NCI-H446 (cell line): ENCODE measurements around the gene SCUBE1.

Experiments used
- DNase-seq, 2 experiments: peaks; one replicate each; lab custom pipeline; 2025; lab: John Stamatoyannopoulos, UW

The SCUBE1 gene

DNA sequence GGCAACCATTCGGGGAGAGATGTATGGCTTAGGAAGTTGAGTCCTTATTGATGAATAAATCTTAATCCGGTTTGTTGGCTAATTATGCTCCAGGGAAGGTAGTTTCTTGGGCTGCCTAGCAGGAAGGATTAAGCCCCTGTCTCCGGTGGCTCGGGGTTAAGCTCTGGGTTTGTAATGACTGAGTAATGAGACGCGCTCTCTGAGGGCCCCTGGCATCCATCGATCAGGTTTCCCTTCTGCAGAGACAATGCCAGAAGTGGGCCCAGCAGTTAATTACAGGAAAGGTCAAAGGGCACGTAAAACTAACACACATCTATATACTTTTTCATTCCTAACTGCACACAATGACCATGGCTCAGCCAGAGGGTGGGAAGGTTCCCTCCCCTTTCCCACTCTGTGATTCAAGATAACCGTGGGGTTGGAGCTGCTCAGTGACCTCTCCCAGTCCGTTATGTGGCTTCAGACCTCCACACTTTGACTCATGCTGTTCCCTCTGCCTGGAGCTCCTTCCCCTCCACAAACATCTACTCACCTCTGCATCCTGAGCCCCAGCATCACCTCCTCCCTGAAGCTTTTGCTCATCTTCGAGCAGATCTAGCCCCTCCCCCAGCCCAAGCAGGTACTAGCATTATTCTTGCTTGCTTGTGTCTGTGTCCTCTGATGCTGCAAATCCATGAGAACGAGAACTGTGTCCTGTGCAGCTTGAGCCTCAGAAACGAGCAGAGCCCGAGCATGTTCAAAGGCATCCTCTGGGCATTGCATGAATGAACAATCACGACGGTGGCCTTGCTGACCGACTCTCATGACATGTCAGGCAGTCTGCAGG lies 16.6 kb downstream of the SCUBE1 start:
- DNase-seq = no peak

DNA sequence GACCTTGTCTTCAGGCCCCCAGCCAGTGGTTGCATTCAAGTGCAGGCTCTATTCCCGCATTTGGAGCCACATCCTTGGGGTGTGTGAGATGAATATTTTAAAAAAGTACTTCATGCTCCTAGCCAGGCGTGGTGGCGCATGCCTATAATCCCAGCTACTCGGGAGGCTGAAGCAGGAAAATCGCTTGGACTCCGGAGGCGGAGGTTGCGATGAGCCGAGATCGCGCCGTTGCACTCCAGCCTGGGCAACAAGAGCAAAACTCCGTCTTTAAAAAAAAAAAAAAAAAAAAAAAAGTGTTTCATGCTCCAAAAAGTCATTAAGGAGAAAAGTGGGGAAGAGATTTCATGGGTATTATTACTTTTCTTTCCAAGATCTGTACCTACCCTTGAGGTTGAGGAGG lies 18.0 kb downstream of the SCUBE1 start:
- DNase-seq = no peak

DNA sequence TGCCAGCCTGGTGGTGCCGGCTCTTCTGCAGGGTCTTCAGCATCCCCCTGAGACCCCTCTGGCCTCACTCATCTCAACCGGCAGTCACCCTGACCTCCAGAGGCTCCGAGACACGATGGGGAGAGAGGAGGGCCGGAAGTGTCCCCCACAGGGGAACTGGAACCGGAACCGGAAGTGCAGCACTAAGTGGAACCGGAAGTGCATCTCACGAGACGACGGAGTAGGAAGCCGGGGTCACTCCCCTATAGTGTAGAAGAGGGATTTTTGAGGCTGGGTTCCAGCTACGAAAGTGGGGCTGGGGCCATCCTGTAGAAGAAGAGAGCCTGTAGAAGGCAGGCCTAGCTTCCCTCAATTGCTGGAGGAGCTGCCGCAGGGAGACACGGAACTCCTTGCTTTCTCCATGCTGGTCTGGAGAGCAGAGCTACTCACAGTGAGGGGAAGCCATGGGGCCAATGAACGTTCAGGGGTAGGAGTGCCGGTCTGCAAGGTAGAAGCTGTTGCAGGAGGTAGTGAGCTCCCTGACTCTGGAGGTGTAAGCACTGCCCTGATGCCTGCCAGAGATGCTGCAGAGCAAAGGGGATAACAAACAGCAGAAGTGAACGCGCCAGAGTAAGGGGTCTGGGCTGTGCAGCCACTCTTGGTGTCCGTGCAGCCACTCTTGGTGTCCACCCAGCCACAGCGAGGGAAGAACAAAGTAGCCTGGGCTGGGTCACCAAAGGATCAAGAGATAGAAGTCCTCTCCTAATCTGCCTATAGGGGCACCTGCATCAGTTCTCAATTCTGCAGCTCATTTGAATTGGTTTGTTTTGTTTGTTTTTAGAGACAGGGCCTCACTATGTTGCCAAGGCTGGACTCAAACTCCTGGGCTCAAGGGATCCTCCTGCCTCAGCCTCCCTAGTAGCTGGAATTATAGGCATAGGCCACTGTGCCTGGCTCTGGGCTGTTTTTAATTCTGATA lies 21.9 kb downstream of the SCUBE1 start:
- DNase-seq = no peak

DNA sequence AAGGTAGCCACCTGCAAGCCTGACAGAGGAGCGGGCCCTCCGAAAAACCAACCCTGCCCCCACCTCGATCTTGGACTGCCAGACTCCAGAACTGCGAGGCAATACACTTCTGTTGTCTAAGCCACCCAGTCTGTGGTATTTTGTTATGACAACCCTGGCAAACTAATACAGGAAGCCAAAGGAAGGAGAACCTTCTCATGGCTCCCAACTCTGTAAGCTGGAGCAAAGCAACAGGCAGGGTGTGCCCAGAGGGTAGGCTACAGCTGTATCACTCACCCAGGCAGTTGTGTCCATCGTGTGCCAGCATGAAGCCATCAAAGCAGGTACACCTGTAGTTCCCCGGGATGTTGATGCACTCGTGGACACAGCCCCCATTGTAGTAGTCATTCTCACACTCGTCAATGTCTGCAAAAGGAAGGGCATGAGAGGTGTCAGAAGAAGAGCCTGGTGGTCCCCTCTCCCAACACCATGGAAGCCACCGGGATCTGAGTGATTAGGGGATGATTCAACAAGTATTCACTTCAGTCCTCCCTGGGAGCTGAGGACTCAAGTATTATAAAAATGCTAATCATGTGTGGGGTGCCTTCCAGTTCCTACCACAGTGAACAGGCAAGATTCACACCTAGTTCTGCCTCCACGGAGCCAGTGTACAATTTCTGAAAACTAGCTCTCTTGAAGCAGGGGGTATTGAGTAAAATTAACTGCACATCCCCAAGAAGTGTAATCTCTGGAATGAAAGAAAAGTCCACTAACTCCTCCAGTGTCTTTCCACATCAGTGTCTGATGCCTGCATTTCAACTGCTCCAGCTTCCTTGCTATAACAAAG lies 23.3 kb downstream of the SCUBE1 start:
- DNase-seq = no peak

DNA sequence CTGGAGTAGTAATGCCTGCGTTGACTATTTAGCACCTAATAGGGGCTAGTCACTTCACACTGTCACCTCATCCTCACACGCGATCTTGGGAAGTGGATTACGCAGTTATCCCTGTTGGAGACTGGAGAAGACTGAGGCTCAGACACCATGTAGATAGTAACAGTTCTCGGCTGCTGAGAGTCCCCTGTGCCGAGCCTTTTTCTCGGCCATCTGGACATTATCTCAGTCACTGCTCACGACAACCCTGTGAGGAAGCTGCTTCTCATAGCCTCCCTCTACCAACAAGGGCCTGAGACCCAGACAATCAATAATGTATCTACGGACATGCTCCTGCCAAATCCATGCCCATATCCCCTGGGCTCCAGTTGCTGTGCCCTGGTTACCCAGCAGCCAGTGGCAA lies 25.9 kb downstream of the SCUBE1 start:
- DNase-seq = no peak

DNA sequence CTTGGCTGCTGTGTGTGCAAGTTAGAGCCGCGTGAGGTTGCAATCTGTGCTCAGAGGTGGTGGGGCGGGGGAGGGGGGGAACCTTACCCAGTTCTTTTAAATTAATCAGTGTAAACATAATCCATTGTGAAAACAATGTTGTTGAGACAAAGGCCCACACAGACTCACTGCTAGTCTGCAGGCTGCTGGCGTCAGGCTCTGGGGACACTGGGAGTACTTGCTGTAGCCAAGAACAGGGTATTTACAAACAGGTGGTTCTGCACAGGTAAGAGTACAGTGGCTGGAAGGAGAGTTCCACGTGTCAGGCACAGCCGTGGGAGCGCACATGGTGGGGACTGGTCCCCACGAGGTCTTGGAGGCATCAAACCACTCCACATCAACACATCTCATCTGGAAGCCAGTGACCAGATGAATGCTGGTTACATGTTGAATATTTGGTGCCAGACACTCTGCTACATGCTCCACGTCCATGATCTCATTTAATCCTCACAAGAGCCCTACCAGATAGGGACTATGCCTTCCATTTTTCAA lies 27.4 kb downstream of the SCUBE1 start:
- DNase-seq = no peak

DNA sequence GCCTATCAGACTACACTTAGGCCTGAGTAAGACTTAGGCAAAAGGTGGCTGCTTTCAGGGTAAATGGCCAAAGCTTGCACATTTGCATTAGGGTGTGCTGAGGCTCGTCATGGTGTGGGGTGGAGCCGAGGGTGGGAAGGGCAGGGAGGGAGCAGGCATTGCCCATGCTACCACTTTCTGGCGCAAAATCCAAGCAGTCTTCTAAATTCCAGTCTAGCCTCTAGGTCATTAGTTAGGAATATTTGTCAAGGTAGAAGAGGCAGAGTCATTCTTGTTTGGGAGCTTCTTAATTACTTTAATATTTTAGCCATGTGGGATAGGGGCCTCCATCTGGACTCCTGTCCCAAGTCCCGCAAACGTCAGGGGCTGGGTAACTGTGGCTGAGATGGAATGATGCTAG lies 28.6 kb downstream of the SCUBE1 start:
- DNase-seq = no peak

DNA sequence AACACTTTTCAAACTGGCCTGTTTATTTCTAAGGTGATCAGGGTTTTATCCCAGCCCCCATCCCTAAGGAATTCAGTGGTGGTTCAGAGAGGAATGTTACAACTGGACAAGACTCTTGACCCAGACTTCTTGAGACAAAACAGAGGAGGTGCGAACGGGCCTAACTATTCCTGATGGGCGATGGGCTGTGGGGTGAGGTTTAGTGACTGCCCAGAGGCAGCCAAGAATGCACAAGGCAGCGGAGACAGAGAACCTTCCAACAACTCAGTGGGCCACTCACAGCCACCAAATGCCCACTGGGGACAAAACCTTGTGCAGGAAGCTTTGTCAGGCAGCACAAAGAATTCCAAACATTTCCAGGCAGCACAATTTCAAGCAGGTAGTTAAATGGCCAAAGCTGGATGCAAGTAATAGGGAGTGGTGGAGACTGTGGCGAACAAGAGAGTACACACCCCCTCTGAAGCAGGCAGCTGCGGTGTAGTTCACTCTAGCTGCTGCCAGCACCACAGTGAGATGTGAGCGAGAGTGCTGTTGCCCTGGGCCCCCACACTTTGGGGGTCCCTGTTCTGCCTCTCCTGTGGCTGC lies 29.2 kb downstream of the SCUBE1 start:
- DNase-seq = no peak

DNA sequence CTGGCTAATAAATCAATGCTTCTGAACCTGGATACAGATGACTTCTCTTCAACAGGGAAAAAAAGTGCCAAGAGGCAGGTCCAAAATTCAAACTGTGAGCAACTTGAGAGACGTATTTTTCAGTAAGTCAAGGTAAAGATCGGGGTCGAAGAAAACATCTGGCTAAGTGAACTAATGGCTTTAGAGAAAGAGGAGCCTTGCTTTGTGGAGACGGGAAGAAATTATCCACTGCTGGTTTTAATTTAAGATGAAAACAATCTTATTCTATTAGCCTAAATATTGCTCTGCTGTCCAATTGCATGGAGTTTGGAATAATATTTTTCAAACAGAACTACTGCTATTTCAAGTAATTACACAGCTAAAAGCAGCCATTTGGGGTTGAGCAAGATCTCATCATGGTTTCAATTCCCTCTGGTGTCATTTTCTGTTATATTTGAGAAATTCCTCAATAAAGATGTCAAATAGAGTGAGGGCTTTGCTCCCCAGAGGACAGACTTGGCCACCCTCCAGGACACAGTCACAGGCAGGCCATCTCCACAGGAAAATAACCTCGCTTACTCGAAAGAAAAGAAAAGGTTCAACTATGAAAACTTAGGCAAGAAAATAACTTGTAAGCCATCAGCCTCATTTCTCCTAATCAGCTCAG lies 29.8 kb downstream of the SCUBE1 start:
- DNase-seq = peak in 1 of 2 experiments; percentile 31

DNA sequence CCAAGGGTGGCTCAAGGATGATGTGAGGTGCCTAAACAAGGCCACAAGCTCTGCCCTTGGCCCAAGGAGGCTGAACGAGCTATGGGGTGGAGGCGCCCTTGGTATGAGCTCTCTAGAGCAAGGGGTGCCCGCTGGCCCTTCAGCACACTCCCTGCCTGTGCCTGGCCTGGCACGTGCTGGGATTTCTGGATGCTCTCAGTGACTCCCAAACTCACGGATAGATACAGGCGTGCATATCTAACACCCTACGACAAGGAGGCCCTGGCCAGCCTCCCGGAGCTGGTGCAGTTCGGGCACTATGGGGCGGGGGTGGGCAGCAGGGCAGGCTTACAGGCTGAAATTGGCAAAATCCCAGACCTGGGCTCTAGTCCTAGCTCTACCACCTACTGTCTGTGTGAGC lies 30.6 kb downstream of the SCUBE1 start:
- no peak for DNase-seq

DNA sequence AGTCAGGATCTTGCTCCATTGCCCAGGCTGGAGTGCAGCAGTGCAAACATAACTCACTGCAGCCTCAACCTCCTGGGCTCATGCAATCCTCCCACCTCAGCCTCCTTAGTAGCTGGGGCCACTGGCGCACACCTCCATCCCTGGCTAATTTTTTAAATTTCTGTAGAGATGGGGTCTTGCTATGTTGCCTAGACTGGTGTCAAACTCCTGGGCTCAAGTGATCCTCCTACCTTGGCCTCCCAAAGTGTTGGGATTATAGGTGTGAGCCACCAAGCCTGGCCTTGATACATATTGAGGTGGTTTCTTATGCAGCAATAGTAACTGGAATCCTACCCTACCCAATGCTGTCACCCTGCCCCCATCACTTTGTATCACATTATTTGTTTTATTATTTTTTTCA lies 32.4 kb downstream of the SCUBE1 start:
- DNase-seq = no peak

DNA sequence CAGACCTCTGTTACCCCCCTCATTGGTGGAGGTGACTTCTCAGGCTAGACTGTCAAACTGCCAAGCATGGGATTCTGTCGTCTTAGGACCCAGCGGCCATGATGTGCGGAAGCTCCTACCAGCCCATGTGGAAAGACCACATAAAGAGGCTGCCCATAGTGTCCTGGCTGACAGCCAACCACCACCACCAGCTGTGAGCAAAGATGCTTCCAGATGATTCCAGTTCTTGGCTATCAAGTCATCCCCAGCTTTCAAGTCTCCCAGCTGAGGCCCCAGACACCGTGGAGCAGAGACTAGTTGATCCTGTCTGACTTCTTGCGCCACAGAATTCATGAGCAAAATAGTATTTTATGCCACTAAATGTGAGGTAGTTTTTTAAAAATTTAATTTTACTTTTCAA lies 32.9 kb downstream of the SCUBE1 start:
- DNase-seq = peak; percentile 14 to 75

DNA sequence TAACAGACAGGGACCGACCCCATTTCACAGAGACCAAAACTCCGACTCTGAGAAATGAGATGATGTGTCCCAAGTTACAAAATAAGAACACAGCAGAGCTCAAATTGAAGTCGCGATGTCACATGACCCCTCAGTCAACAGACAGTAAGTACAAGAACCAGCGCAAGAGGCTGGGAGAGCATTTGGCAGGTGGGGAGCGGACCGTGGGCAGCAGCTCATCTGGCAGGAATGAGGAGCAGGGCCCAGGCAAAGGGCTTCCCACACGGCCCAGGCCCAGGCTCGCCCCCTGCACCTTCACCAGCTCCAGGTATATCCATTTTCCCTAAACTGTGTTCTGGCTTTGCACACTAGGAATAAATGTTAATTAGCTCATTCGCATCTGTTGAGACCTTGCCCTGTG lies 34.3 kb downstream of the SCUBE1 start:
- DNase-seq = no peak

DNA sequence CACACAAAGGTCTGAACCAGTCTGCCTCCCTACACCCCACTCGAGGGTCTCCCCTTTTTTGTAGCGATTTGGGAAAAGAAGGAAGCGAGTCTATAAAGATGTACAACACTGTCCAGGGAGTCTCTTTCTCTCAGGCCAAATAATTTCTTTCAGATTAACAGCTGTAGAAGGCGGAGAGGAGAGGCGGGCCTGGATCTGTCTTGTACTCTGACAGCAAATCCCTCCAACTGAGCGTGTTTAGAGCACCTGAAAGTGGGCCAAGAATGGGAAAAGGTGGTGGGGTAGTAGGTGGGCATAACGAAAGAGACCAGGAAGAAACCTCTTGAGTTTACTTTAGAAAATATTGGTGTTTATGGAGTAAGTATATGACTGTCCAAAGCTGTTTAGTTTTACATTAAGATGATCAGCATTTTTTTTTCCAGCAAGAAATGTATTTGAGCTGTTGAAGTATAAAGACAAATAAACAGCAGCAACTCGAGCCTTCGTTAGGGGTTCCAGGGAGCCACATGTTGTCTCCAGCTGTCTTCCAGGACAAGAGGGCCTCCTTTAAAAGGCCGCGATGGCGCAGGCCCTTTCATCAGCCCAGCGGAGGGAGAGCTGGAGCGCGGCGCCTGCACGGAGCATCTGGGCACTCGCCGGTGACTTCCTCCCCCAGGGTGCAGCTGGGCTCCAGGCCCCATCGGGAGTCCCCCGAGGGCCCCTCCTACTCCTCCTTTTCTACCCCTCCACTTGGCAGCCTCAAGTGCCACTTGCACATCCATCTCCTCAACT lies 34.9 kb downstream of the SCUBE1 start:
- DNase-seq = peak in 1 of 2 experiments; percentile 55

DNA sequence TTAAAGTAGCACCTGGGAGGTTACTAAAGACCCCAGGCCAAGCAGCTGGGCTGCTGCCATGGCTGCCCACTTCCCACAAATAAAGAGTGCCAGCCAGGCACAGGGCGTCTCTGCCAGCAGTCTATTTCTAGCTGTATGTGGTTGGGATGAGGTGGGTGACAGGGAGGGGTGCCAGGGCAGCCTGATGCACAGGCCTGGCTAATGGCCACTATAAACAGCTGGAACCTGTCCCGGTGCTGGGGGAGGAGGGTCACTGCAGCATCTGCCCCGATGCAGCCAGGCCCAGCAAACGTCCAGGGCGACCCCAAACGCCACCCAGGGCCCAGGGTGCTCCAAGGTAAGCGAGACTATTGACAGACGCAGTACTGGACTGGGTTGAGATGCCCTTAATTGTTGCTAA lies 37.4 kb downstream of the SCUBE1 start:
- peak; percentile 21 to 75 for DNase-seq

DNA sequence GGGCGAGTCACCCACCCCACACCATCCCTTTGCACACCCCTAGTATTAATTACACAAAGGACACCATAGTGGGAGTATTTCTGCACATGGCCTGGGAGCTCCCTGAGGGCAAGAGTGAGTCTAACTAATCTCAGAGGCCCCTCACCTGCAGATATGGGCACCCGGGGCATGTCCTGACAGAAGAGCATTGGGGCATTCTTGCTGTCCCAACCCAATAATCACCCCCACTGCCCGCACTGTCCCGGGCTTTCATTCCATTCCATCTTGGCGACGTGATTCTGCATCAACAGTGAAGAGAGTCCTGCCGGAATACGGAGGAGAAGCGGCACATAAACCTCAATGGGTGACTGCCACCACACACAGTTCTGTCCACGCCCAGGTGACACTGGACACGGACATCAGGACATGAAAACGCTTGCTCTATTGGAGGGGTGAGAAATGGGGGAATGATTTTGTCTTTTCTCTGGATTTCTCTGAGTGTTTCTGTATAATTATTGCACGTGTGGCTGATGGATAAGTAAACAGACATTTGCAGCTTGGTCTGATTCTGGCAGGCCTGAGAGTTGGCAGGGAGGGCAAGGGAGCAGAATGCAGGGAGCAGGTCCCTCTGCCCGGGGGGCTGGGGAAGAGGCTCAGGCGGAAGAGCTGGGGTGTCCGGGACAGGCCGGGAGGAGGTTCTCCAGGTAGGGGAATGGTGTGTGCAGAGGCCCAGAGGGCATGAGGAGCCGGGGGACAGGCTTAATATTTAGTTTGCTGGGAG lies 38.2 kb downstream of the SCUBE1 start:
- peak; percentile 12 to 41 for DNase-seq

DNA sequence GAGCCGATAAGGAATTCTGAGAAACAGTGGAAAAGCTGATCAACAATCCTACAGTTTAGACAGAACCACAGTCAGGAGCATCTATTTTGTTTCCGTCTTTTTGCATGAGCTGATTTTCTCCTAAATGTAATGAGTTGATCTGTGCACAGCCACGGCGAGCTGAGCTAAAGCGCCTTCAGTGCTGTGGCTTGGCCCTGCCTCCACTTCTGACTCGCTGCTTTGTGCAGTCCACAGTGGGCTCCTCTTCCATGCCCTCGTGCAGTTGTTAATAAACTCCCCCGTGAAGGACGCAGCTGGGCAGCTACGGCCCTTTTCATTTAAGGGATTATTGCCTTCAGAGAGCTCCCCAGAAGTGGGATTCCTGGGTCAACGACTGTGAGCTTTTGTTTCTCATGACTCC lies 39.4 kb downstream of the SCUBE1 start:
- DNase-seq = no peak

DNA sequence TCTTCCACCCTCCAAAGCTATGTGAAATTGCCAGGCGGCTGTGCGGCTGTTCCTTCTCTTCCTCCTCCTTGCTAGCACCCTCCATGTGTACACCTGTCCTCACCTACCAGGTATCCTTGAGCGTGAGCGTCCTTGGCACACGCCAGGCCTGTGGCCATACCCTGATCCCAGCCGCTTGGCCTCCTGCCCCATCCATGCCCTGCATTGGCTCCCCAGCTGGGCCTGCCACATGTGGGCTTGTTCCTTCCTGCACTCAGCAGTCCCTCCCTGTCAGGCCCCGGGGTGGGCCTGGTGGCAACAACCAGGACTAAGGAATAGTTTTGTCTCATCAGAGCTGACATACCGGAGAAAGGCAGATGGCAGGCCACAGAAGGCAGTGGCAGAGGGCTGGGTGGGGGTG lies 40.0 kb downstream of the SCUBE1 start:
- DNase-seq = no peak

DNA sequence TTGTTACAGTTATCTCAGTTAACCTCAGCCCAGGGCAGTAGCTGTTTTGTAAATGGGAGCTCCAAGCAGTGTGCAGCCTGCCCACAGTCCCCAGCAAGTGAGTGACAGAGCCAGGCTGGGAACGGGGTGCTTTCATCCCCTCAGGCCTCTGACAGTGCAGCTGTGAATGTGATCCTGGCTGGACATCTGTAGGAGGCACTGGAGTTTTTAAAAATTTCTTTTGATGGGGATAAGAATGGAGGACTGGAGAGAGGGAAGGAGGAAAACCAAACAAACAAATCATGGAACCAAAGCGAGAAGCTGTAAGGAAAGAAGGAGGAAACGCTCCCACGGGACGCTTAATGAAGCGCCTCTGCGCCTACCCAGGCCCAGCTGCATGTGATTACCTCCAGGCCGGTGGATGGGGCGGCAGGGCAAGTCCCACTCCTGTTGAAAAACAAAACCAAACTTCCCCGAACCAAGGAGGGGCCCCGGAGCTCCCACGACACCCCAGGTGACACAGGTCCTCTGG lies 40.6 kb downstream of the SCUBE1 start:
- DNase-seq = no peak
